ENCODE results near the gene E2F4. TPM values are rescaled to one million over a fixed set of nuclear protein-coding genes. Genes with fewer than 3 reads are reported as not detected.

E2F4 gene
- total and polyA plus RNA-seq, 2 experiments from 2014 or later, result 67.0 to 135 TPM

- Histone ChIP-seq H3K4me1 (ENCODE audit: insufficient read depth) (no peaks in the 10 kb centered on the region), H3K27me3 (ENCODE audit: insufficient read depth) (no peaks in the 10 kb centered on the region), H2AFZ (no peak overlapping the region), H3K27ac (ENCODE audit: low read depth) (no peak overlapping the region), H3F3A (replicated peaks; ENCODE audit: low read depth) (no peaks in the 10 kb centered on the region), H3K9me2 (ENCODE audit: insufficient read depth) (no peaks in the 10 kb centered on the region), H3K36me3 (ENCODE audit: insufficient read depth) (peaks cover 8% of the 10 kb centered on the region; the same call in 1 of the 2 replicates), H3K4me2 (no peak overlapping the region), H3K4me3 (no peak overlapping the region), H4K20me1 (replicated peaks; ENCODE audit: insufficient read depth) (peaks cover 5% of the 10 kb centered on the region; the same call in 1 of the 2 replicates), H3K79me2 (replicated peaks; ENCODE audit: insufficient read depth) (no peaks in the 10 kb centered on the region)
- Mint-ChIP-seq H3K36me3 (ENCODE audit: low read depth) (peaks cover 55% of the 10 kb centered on the region), H3K4me1 (no peaks in the 10 kb centered on the region), H3K27ac (no peak overlapping the region), H3K9me3 (no peaks in the 10 kb centered on the region), H3K4me3 (no peak overlapping the region), H3K27me3 (ENCODE audit: insufficient read depth, low read depth, poor library complexity) (peaks cover 4% of the 10 kb centered on the region)
- TF ChIP-seq ETS1 (IDR thresholded peaks at IDR 0.05) (no peak), ZNF331 (CRISPR knock-in tag; IDR thresholded peaks at IDR 0.05; ENCODE audit: low read depth) (no peak), POLR2AphosphoS5 (IDR thresholded peaks at IDR 0.05; ENCODE audit: low read depth) (no peak), STAT1 (IDR thresholded peaks at IDR 0.05; ENCODE audit: unreplicated experiment) (no peak), CREB1 (CRISPR knock-in tag; IDR thresholded peaks at IDR 0.05; ENCODE audit: low read depth) (no peak), NANOG (IDR thresholded peaks at IDR 0.05; ENCODE audit: borderline replicate concordance) (no peak), REST (IDR thresholded peaks at IDR 0.05; ENCODE audit: unreplicated experiment) (no peak), JUNB (IDR thresholded peaks at IDR 0.05; ENCODE audit: unreplicated experiment) (no peak), ZNF462 (CRISPR knock-in tag; IDR thresholded peaks at IDR 0.05) (no peak), CTCF (conservative IDR thresholded peaks at IDR 0.05; ENCODE audit: low read depth in 2 of 2) (no peak), ZNF114 (CRISPR knock-in tag; IDR thresholded peaks at IDR 0.05) (no peak), EZH2phosphoT487 (IDR thresholded peaks at IDR 0.05; ENCODE audit: unreplicated experiment) (no peak), EZH2 (IDR thresholded peaks at IDR 0.05; ENCODE audit: low read depth, unreplicated experiment) (no peak)
- no peak for ATAC-seq
- DNase-seq (ENCODE audit: low spot score), result no peak
These were observed 49.6 kb upstream of the E2F4 start for GRCh38 chr16:67142342-67142741.
